Sigmoid colon (tissue), 7 donors: Measurements from ENCODE around the gene EMILIN2. TPM values are rescaled to one million over a fixed set of nuclear protein-coding genes. Genes with fewer than 3 reads are reported as not detected.

Experiments
- DNase-seq: peaks from one replicate; pipeline ENCODE4 v3.0.0-alpha.2; 2019
- H3K27ac ChIP-seq, 4 donors: fragments of 200-600 bp; sonication (generic); one replicate each; pipeline ENCODE4 v1.5.1; 2016 to 2019; ENCODE audit warnings: mild to moderate bottlenecking in 1 of 4
- H3K27me3 ChIP-seq, 3 donors: fragments of 200-600 bp; sonication (generic); one replicate each; pipeline ENCODE4 v1.5.1; 2019; ENCODE audit warnings: mild to moderate bottlenecking in 1 of 3
- H3K36me3 ChIP-seq, 4 donors: fragments of 200-600 bp; sonication (generic); one replicate each; pipeline ENCODE4 v1.5.1; 2016 to 2019
- H3K4me1 ChIP-seq, 4 donors: fragments of 200-600 bp; sonication (generic); one replicate each; pipeline ENCODE4 v1.5.1; 2017 to 2019
- H3K4me3 ChIP-seq, 4 donors: fragments of 200-600 bp; sonication (generic); one replicate each; pipeline ENCODE4 v1.5.1; 2017 to 2019; ENCODE audit warnings: mild to moderate bottlenecking in 2 of 4, moderate library complexity in 1 of 4
- H3K9me3 ChIP-seq, 4 donors: fragments of 200-600 bp in 3 of 4; sonication (generic) in 3 of 4; one replicate each; pipeline versions ENCODE4 v1.5.1 to v1.6.1; 2013 to 2019
- CTCF ChIP-seq, 4 experiments: fragments of 450-650 bp in 3 of 4; fragments of 200-600 bp in 1 of 4; IDR thresholded peaks; one replicate each; pipeline ENCODE4 v1.5.1; 2016 to 2019; ENCODE audit warnings: antibody characterized with exemption in 4 of 4, mild to moderate bottlenecking in 3 of 4, moderate library complexity in 2 of 4
- EP300 ChIP-seq, 4 donors: sonication (generic); formaldehyde crosslinking; IDR thresholded peaks; one replicate each; pipeline ENCODE4 v1.6.1; 2017; ENCODE audit warnings: antibody characterized with exemption in 4 of 4
- POLR2A ChIP-seq, 2 donors: fragments of 450-650 bp; IDR thresholded peaks; one replicate each; pipeline ENCODE4 v1.6.1; 2016; ENCODE audit warnings: antibody characterized with exemption in 2 of 2, mild to moderate bottlenecking in 2 of 2, moderate library complexity in 2 of 2
- POLR2AphosphoS5 ChIP-seq, 4 donors: sonication (generic); formaldehyde crosslinking; IDR thresholded peaks; one replicate each; pipeline ENCODE4 v1.6.1; 2017; ENCODE audit warnings: antibody characterized with exemption in 4 of 4
- WGBS, 2 donors: extraction: QIAGEN DNeasy Blood & Tissue Kit; methylation state at CpG; one replicate each; pipeline ENCODE4 v1.1.7; 2013; 5-methylcytosine and 5-hydroxymethylcytosine counted together
- intact Hi-C: fragments of 100-400 bp; cut with DNase I; formaldehyde crosslinking; loops from one replicate; pipeline ENCODE4 v1.15.1; 2023
- polyA plus RNA-seq, 3 donors: library from polyadenylated mRNA; stranded (reverse); fragments of 200-250 nt; gene quantifications; one replicate each; pipeline ENCODE4 v1.2.3, GENCODE V29; 2013
- total RNA-seq, 4 donors: library from RNA; depleted of rRNA; stranded (reverse); fragments of >200 nt; gene quantifications; one replicate each; pipeline ENCODE4 v1.1.0, GENCODE V29; 2016
- donor health status: healthy with polysubstance abuse.
- donor health status: Bipolar disorder and iron deficiency.
- donor health status: healthy.

The EMILIN2 gene
- total and polyA plus RNA-seq, 7 donors, result 4.8 to 12.0 (median 9.5) TPM

- peaks cover 0 to 10% (median 0%) of the 10 kb centered on the region in 4 donors for H3K9me3 ChIP-seq
Observed at GRCh38 chr18:2811416-2811815, 35.4 kb upstream of the EMILIN2 start.

DNA sequence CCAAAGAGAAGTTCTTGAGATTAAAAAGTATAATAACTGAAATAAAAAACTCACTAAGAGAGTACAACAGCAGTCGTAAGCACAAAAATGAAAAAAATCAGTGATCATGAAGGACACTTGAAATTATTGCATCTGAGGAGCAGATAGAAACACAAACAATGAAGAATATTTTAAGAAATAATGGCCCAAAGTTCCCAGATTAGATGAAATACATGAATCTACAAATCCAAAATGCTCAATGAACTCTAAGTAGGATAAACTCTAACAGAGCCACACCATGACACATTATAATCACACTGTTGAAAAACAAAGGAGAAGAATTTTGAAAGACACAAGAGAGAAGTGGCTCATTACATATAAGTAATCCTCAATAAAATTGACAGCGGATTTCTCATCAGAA lies 31.9 kb upstream of the EMILIN2 start:
- H3K9me3 ChIP-seq, result peaks cover 0 to 15% (median 0%) of the 10 kb centered on the region in 4 donors
- 95 to 97% methylated on average over 2 of the region's 2 CpGs for WGBS, 2 donors

More at GRCh38 chr18:2811416-2811815, 35.4 kb upstream of the EMILIN2 start:
- DNase-seq, result no peak
- no peaks in the 10 kb centered on the region for H3K4me1 ChIP-seq
- H3K27ac ChIP-seq, result no peak overlapping the region
- intact Hi-C loops, result no loop called here
- TF ChIP-seq EP300 (IDR thresholded peaks at IDR 0.05) (no peak), POLR2AphosphoS5 (IDR thresholded peaks at IDR 0.05) (no peak), POLR2A (IDR thresholded peaks at IDR 0.05) (no peak)
- H3K36me3 ChIP-seq, result no peaks in the 10 kb centered on the region
- H3K27me3 ChIP-seq, result no peaks in the 10 kb centered on the region
- 94% methylated on average over 1 of the region's 1 CpG for WGBS, 2 donors
- no peak overlapping the region for H3K4me3 ChIP-seq

DNA sequence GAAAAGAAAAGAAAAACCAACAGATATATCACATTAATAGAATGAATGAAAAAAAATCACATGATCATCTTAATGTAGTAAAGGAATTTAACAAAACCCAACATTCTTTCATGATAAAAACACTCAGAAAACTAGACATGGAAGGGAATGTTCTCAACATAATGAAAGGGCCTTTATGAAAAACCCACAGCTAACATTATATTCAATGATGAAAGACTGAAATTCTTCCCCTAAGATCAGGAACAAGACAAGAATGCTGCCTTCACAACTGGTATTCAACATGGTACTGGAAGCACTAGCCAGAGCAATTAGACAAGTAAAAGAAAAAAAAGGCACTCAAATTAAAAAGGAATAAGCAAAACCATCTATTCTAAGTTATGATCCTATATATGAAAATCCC lies 28.5 kb upstream of the EMILIN2 start:
- no peaks in the 10 kb centered on the region for H3K36me3 ChIP-seq
- H3K27me3 ChIP-seq, result no peaks in the 10 kb centered on the region
- TF ChIP-seq POLR2AphosphoS5 (IDR thresholded peaks at IDR 0.05) (no peak), POLR2A (IDR thresholded peaks at IDR 0.05) (no peak), EP300 (IDR thresholded peaks at IDR 0.05) (no peak), CTCF (IDR thresholded peaks at IDR 0.05) (no peak)
- H3K4me1 ChIP-seq, result no peaks in the 10 kb centered on the region
- peaks cover 0 to 13% (median 0%) of the 10 kb centered on the region in 4 donors for H3K9me3 ChIP-seq
- no peak overlapping the region for H3K4me3 ChIP-seq
- DNase-seq, result no peak
- no peak overlapping the region for H3K27ac ChIP-seq
- intact Hi-C loops, result no loop called here

More for the DNA sequence above, 31.9 kb upstream of the EMILIN2 start:
- TF ChIP-seq POLR2AphosphoS5 (IDR thresholded peaks at IDR 0.05), result no peak
- TF ChIP-seq CTCF (IDR thresholded peaks at IDR 0.05), result no peak
- no peak for TF ChIP-seq EP300 (IDR thresholded peaks at IDR 0.05)
- no peak for TF ChIP-seq POLR2A (IDR thresholded peaks at IDR 0.05)
- H3K4me3 ChIP-seq, result no peak overlapping the region
- intact Hi-C loops, result no loop called here
- no peak overlapping the region for H3K27ac ChIP-seq
- H3K36me3 ChIP-seq, result no peaks in the 10 kb centered on the region
- no peak for DNase-seq
- no peaks in the 10 kb centered on the region for H3K27me3 ChIP-seq
- H3K4me1 ChIP-seq, result no peaks in the 10 kb centered on the region

- DNase-seq, result no peak
Observed at GRCh38 chr18:2821695-2822094, 25.1 kb upstream of the EMILIN2 start.

More at GRCh38 chr18:2821695-2822094, 25.1 kb upstream of the EMILIN2 start:
- Histone ChIP-seq H3K4me3 (no peak overlapping the region), H3K4me1 (no peaks in the 10 kb centered on the region), H3K36me3 (no peaks in the 10 kb centered on the region), H3K9me3 (peaks cover 0 to 5% (median 0%) of the 10 kb centered on the region in 4 donors), H3K27me3 (no peaks in the 10 kb centered on the region), H3K27ac (no peak overlapping the region)
- WGBS, 2 donors, result 94 to 98% methylated on average over 2 of the region's 2 CpGs
- intact Hi-C loops, result no loop called here
- TF ChIP-seq POLR2AphosphoS5 (IDR thresholded peaks at IDR 0.05) (no peak), CTCF (IDR thresholded peaks at IDR 0.05) (no peak), POLR2A (IDR thresholded peaks at IDR 0.05) (no peak), EP300 (IDR thresholded peaks at IDR 0.05) (no peak)
